Measurements from ENCODE around the gene ZBTB7C.

ZBTB7C gene

GRCh38 chr18:48033790-48034650 is 375.2 kb downstream of the ZBTB7C start:
- TF ChIP-seq SPI1 (IDR thresholded peaks at IDR 0.05; ENCODE audit: low read depth, low read length), result no peak
- TF ChIP-seq PAX5 (IDR thresholded peaks at IDR 0.05; ENCODE audit: insufficient read depth, low read length, severe bottlenecking), result no peak
- DNase-seq (ENCODE audit: insufficient read length, low spot score) (no peak), FAIRE-seq (no peak)

GRCh38 chr18:48032876-48033789 is 376.1 kb downstream of the ZBTB7C start:
- TF ChIP-seq TAF1 (IDR thresholded peaks at IDR 0.05; ENCODE audit: low read depth, low read length), result no peak
- no peak for DNase-seq (ENCODE audit: insufficient read length, low spot score)
- FAIRE-seq, result no peak

GRCh38 chr18:48031641-48032040 is 377.5 kb downstream of the ZBTB7C start:
- FAIRE-seq (no peak), DNase-seq (ENCODE audit: insufficient read length, low spot score) (no peak)
- no peak for TF ChIP-seq TAF1 (IDR thresholded peaks at IDR 0.05; ENCODE audit: low read depth, low read length)

GRCh38 chr18:48030616-48031480 is 378.3 kb downstream of the ZBTB7C start:
- DNase-seq (ENCODE audit: insufficient read length, low spot score), result peak; percentile 34
- FAIRE-seq, result peak; percentile 26
- TF ChIP-seq POU2F2 (IDR thresholded peaks at IDR 0.05; ENCODE audit: low read depth, low read length), result no peak
- no peak for TF ChIP-seq POLR2A (IDR thresholded peaks at IDR 0.05; ENCODE audit: low read depth, low read length)
- TF ChIP-seq POLR2AphosphoS5 (IDR thresholded peaks at IDR 0.05; ENCODE audit: low read depth, low read length), result no peak
- TF ChIP-seq SPI1 (IDR thresholded peaks at IDR 0.05; ENCODE audit: low read depth, low read length), result no peak

- TF ChIP-seq POLR2A (IDR thresholded peaks at IDR 0.05; ENCODE audit: low read depth, low read length) (no peak), TAF1 (IDR thresholded peaks at IDR 0.05; ENCODE audit: low read depth, low read length) (no peak), POU2F2 (IDR thresholded peaks at IDR 0.05; ENCODE audit: low read depth, low read length) (no peak), POLR2AphosphoS5 (IDR thresholded peaks at IDR 0.05; ENCODE audit: low read depth, low read length) (no peak), SPI1 (IDR thresholded peaks at IDR 0.05; ENCODE audit: low read depth, low read length) (no peak), PAX5 (IDR thresholded peaks at IDR 0.05; ENCODE audit: insufficient read depth, low read length, severe bottlenecking) (no peak)
- FAIRE-seq (no peak), DNase-seq (ENCODE audit: insufficient read length, low spot score) (no peak)
Observed at GRCh38 chr18:48029296-48029986, 379.7 kb downstream of the ZBTB7C start.

- no peak for DNase-seq (ENCODE audit: insufficient read length, low spot score)
- no peak for FAIRE-seq
Observed at GRCh38 chr18:48028696-48029095, 380.5 kb downstream of the ZBTB7C start.

GRCh38 chr18:48028081-48028480 is 381.1 kb downstream of the ZBTB7C start:
- no peak for FAIRE-seq

More at GRCh38 chr18:48028696-48029095, 380.5 kb downstream of the ZBTB7C start:
- TF ChIP-seq TAF1 (IDR thresholded peaks at IDR 0.05; ENCODE audit: low read depth, low read length) (no peak), POLR2A (IDR thresholded peaks at IDR 0.05; ENCODE audit: low read depth, low read length) (no peak), PAX5 (IDR thresholded peaks at IDR 0.05; ENCODE audit: insufficient read depth, low read length, severe bottlenecking) (no peak), POLR2AphosphoS5 (IDR thresholded peaks at IDR 0.05; ENCODE audit: low read depth, low read length) (no peak), SPI1 (IDR thresholded peaks at IDR 0.05; ENCODE audit: low read depth, low read length) (no peak), POU2F2 (IDR thresholded peaks at IDR 0.05; ENCODE audit: low read depth, low read length) (no peak)

GRCh38 chr18:48027401-48027963 is 381.7 kb downstream of the ZBTB7C start:
- FAIRE-seq, result no peak
- no peak for TF ChIP-seq POLR2AphosphoS5 (IDR thresholded peaks at IDR 0.05; ENCODE audit: low read depth, low read length)
- no peak for TF ChIP-seq SPI1 (IDR thresholded peaks at IDR 0.05; ENCODE audit: low read depth, low read length)
- TF ChIP-seq POU2F2 (IDR thresholded peaks at IDR 0.05; ENCODE audit: low read depth, low read length), result no peak
- no peak for TF ChIP-seq PAX5 (IDR thresholded peaks at IDR 0.05; ENCODE audit: insufficient read depth, low read length, severe bottlenecking)
- TF ChIP-seq POLR2A (IDR thresholded peaks at IDR 0.05; ENCODE audit: low read depth, low read length), result no peak
- TF ChIP-seq TAF1 (IDR thresholded peaks at IDR 0.05; ENCODE audit: low read depth, low read length), result no peak
- DNase-seq (ENCODE audit: insufficient read length, low spot score), result no peak

More at GRCh38 chr18:48028081-48028480, 381.1 kb downstream of the ZBTB7C start:
- TF ChIP-seq TAF1 (IDR thresholded peaks at IDR 0.05; ENCODE audit: low read depth, low read length) (no peak), SPI1 (IDR thresholded peaks at IDR 0.05; ENCODE audit: low read depth, low read length) (no peak), POLR2AphosphoS5 (IDR thresholded peaks at IDR 0.05; ENCODE audit: low read depth, low read length) (no peak), POLR2A (IDR thresholded peaks at IDR 0.05; ENCODE audit: low read depth, low read length) (no peak), POU2F2 (IDR thresholded peaks at IDR 0.05; ENCODE audit: low read depth, low read length) (no peak), PAX5 (IDR thresholded peaks at IDR 0.05; ENCODE audit: insufficient read depth, low read length, severe bottlenecking) (no peak)
- no peak for DNase-seq (ENCODE audit: insufficient read length, low spot score)

- DNase-seq (ENCODE audit: insufficient read length, low spot score), result no peak
- TF ChIP-seq POLR2AphosphoS5 (IDR thresholded peaks at IDR 0.05; ENCODE audit: low read depth, low read length), result no peak
- no peak for TF ChIP-seq POU2F2 (IDR thresholded peaks at IDR 0.05; ENCODE audit: low read depth, low read length)
- TF ChIP-seq PAX5 (IDR thresholded peaks at IDR 0.05; ENCODE audit: insufficient read depth, low read length, severe bottlenecking), result no peak
- no peak for TF ChIP-seq POLR2A (IDR thresholded peaks at IDR 0.05; ENCODE audit: low read depth, low read length)
- no peak for TF ChIP-seq SPI1 (IDR thresholded peaks at IDR 0.05; ENCODE audit: low read depth, low read length)
- no peak for TF ChIP-seq TAF1 (IDR thresholded peaks at IDR 0.05; ENCODE audit: low read depth, low read length)
- no peak for FAIRE-seq
Observed at GRCh38 chr18:48026216-48026615, 383.0 kb downstream of the ZBTB7C start.

Measured in GM12891 (cell line).